ENCODE measurements around the gene NFIB.

Gene NFIB

DNA sequence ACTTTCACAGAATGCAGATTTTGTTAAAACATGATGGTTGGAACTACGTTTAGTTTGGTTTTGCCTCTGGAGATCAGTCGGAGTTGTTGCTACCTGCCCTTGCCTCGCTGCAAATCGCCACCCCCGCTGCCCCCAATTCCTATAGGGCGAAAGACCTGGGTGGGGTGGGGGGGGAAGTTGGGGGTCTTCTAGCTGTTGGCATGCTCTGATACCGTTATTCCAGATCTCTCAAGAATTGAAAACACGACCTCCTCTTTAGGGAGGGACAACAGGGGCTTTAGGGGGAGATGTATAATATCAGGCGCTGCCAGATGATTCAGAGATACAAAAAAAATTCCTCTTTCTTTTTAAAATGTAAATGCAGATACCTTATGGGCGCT is 36.4 kb upstream of the NFIB start:
- peaks cover 42% of the 10 kb centered on the region for H3K4me1 ChIP-seq (ENCODE audit: control insufficient read depth, insufficient read depth, low read length)
- H3K9ac ChIP-seq (ENCODE audit: low read length): peak overlapping the region; percentile 17
- peaks cover 96% of the 10 kb centered on the region for H3K27me3 ChIP-seq (ENCODE audit: control insufficient read depth, insufficient read depth, low read length)
- H3K4me3 ChIP-seq (ENCODE audit: low read depth, low read length): peak overlapping the region; percentile 82
- H3K27ac ChIP-seq (ENCODE audit: low read depth, low read length): no peak overlapping the region
- no peaks in the 10 kb centered on the region for H3K36me3 ChIP-seq (ENCODE audit: control insufficient read depth, insufficient read depth, low read length)
- no peaks in the 10 kb centered on the region for H3K9me3 ChIP-seq (ENCODE audit: control insufficient read depth, insufficient read depth, low read depth, low read length)

DNA sequence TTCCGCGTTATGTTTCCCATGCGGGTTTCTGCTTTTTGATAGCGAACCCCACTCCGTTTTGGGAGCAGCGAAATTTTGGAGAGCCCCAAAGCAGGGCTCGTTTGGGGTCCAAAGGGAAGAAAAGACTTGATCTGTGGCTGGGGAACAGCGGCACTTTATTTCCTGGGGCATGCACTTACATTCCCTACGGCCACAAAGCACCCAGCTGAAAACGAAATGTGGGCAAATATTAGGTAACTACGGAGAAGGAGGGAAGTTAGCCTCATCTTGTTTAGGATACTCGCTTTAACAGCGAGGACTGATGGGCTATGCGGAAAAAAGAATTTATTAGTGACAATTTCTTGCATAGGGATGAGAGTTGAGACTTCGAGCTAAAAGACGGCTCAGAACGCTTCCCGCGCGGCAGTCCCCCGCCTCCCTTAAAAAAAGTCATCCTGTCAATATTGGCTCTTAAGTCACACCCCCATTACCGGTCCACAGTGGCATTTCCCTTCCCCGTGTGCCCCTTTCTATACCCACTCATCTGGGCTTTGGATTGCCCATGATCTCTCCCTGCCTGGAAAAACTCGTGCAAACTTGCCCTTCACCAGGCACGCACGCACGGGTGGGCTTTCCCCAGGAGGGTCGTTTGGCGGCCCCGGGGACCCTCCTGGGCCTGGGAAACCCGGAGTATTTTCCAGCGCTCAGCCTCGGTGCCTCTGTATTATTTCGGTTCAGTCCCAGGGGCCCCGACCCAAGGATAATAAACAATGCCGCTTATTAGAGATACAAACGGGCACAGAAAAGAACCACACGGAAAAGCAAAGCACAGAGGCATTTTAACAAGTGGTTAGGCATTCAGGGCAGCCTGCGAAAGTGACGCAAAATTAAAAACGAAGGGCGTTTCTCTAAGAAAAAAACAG is 35.8 kb upstream of the NFIB start:
- Histone ChIP-seq H3K36me3 (ENCODE audit: control insufficient read depth, insufficient read depth, low read length) (no peaks in the 10 kb centered on the region), H3K9me3 (ENCODE audit: control insufficient read depth, insufficient read depth, low read depth, low read length) (no peaks in the 10 kb centered on the region), H3K4me3 (ENCODE audit: low read depth, low read length) (peak overlapping the region; percentile 82), H3K9ac (ENCODE audit: low read length) (peak overlapping the region; percentile 17), H3K27ac (ENCODE audit: low read depth, low read length) (no peak overlapping the region), H3K27me3 (ENCODE audit: control insufficient read depth, insufficient read depth, low read length) (peaks cover 98% of the 10 kb centered on the region), H3K4me1 (ENCODE audit: control insufficient read depth, insufficient read depth, low read length) (peaks cover 37% of the 10 kb centered on the region)

DNA sequence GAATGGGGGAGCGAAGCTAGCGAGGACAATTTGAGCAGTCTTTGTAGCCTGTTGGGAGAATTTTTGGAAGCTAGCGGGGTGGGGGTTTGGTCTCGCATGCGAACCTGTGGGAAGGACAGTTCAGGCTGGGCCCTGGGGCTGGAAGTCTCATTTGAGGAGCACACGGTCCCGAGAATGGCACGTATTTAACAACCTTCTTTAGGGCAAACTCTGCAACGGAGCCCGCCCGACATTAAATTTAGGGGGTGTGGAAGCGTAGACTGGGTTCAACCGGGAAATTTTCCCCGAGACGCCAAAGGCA is 35.2 kb upstream of the NFIB start:
- Histone ChIP-seq H3K9me3 (ENCODE audit: control insufficient read depth, insufficient read depth, low read depth, low read length) (no peaks in the 10 kb centered on the region), H3K4me1 (ENCODE audit: control insufficient read depth, insufficient read depth, low read length) (peaks cover 38% of the 10 kb centered on the region), H3K4me3 (ENCODE audit: low read depth, low read length) (peak overlapping the region; percentile 82), H3K36me3 (ENCODE audit: control insufficient read depth, insufficient read depth, low read length) (no peaks in the 10 kb centered on the region), H3K27ac (ENCODE audit: low read depth, low read length) (no peak overlapping the region), H3K9ac (ENCODE audit: low read length) (peak overlapping the region; percentile 30), H3K27me3 (ENCODE audit: control insufficient read depth, insufficient read depth, low read length) (peaks cover 98% of the 10 kb centered on the region)

DNA sequence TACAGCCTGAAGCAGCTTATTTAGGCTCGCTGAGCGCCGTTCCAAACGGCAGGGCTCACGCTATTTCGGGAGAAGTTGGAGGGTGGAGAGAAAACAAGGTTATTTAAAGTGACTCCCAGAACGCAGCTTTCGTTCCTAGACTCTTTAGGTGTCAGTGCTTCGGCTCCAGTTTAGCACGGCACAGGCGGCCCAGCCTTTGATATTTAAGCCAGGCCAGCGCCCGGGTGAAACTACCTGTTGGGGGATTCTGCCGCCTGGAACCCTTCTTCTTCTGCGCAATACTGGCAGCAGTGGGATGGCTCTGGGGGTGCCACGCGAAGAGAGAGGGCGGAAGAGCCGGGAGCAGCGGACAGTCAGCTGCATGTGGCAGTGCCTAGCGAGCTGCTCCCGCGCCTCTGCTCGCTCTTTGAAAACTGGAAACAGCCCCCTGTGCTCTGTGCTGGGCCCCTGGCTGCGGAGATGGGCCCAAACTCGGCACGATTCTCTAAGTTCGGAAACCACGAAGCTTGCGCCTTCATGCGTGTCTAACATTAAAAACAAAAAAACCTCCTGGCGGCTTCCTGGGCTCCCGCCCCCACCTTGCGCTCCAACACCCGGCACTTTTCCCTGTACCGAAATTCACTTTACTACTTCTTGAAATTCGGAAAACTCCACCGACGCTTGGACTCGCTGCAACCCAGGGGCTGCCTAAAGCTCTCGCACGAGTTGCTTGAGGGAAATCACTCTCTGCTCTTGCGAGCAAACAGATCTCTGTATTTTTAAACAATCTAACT is 34.6 kb upstream of the NFIB start:
- Histone ChIP-seq H3K27ac (ENCODE audit: low read depth, low read length) (no peak overlapping the region), H3K4me3 (ENCODE audit: low read depth, low read length) (peak overlapping the region; percentile 82), H3K36me3 (ENCODE audit: control insufficient read depth, insufficient read depth, low read length) (no peaks in the 10 kb centered on the region), H3K4me1 (ENCODE audit: control insufficient read depth, insufficient read depth, low read length) (peaks cover 38% of the 10 kb centered on the region), H3K9me3 (ENCODE audit: control insufficient read depth, insufficient read depth, low read depth, low read length) (no peaks in the 10 kb centered on the region), H3K9ac (ENCODE audit: low read length) (peak overlapping the region; percentile 30), H3K27me3 (ENCODE audit: control insufficient read depth, insufficient read depth, low read length) (peaks cover 98% of the 10 kb centered on the region)

DNA sequence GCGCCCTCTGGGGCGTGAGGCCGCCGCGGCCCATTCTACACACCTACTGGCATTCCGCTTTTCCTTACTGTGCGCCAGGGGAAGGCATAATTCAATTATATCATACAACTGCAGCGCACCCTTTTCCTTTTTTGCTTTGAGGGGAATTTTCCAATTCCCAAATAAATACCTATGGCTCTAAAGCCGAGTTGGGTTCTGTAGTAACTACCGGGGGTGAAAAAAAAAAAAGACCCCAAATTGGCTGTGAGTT is 34.1 kb upstream of the NFIB start:
- Histone ChIP-seq H3K27ac (ENCODE audit: low read depth, low read length) (no peak overlapping the region), H3K27me3 (ENCODE audit: control insufficient read depth, insufficient read depth, low read length) (peaks cover 100% of the 10 kb centered on the region), H3K9ac (ENCODE audit: low read length) (peak overlapping the region; percentile 65), H3K4me3 (ENCODE audit: low read depth, low read length) (peak overlapping the region; percentile 82), H3K4me1 (ENCODE audit: control insufficient read depth, insufficient read depth, low read length) (peaks cover 39% of the 10 kb centered on the region), H3K36me3 (ENCODE audit: control insufficient read depth, insufficient read depth, low read length) (no peaks in the 10 kb centered on the region), H3K9me3 (ENCODE audit: control insufficient read depth, insufficient read depth, low read depth, low read length) (no peaks in the 10 kb centered on the region)

DNA sequence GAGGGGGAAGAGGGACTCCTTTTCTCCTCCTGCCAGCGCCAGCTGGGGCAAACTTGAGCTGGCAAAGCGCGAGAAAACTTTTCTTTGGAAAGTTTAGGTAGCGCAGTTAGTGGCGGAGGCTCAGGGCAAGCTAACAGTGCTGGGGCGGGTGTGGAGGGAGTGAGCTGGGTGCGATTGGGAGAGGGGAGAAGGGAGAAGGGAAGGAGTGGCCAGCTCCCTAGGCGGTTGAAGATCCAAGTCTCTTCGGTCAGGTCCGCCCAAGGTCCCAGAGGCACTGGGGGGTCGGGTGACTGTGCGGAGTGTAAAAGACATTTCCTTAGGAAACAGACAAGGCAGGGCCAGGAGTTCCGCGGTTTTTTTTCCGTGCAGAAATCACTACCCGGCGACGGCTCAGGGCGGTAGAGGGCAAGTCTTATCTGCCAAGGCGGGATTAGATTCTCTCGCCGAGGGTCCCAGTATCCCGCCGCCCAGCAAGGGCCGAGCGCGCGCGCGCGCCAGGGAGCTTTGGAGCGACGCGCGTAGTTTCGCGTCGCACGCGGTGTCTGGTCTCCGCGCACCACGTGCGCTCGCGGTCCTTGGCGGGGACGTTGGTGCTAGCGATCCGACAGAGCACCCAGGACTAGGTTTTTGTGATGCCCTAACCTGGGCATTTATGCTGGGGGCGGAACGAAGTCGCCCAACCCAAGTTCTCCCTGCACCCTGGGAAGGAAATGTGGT is 33.6 kb upstream of the NFIB start:
- H3K9ac ChIP-seq (ENCODE audit: low read length): peak overlapping the region; percentile 65

DNA sequence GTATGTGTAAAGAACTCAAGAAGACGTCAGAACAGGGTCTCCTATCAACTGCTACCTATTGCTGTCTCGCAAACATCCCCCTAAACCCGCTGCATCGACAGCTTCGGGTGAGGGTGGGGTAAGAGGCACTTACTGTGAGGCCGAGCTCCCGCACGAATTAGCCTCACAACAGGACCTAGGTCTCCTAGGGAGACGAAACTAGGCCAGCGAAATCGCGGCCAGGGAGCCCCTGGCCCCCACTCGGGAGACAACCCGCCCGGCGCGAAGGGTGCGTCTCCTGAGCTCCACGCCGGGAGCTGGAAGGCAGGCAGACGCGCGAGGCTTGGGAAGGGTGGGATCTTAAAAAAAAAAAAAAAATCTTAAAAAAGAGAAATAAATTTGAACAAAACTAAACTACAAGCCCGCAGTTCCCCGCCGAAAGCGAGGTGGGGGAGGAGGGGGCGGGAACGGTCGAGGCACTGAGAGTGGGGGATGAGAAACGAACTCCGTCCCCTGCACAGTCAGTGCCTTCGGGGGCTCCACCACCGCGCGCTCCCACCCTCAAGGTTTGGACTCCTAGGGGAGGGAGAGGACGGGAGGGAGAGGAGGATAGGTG is 33.0 kb upstream of the NFIB start:
- peaks cover 100% of the 10 kb centered on the region for H3K27me3 ChIP-seq (ENCODE audit: control insufficient read depth, insufficient read depth, low read length)
- peak overlapping the region; percentile 78 for H3K9ac ChIP-seq (ENCODE audit: low read length)
- peak overlapping the region; percentile 82 for H3K4me3 ChIP-seq (ENCODE audit: low read depth, low read length)
- peaks cover 35% of the 10 kb centered on the region for H3K4me1 ChIP-seq (ENCODE audit: control insufficient read depth, insufficient read depth, low read length)
- no peak overlapping the region for H3K27ac ChIP-seq (ENCODE audit: low read depth, low read length)
- H3K9me3 ChIP-seq (ENCODE audit: control insufficient read depth, insufficient read depth, low read depth, low read length): no peaks in the 10 kb centered on the region
- no peaks in the 10 kb centered on the region for H3K36me3 ChIP-seq (ENCODE audit: control insufficient read depth, insufficient read depth, low read length)

More for the DNA sequence above, 33.6 kb upstream of the NFIB start:
- H3K27ac ChIP-seq (ENCODE audit: low read depth, low read length): no peak overlapping the region
- peaks cover 100% of the 10 kb centered on the region for H3K27me3 ChIP-seq (ENCODE audit: control insufficient read depth, insufficient read depth, low read length)
- peak overlapping the region; percentile 82 for H3K4me3 ChIP-seq (ENCODE audit: low read depth, low read length)
- H3K36me3 ChIP-seq (ENCODE audit: control insufficient read depth, insufficient read depth, low read length): no peaks in the 10 kb centered on the region
- H3K4me1 ChIP-seq (ENCODE audit: control insufficient read depth, insufficient read depth, low read length): peaks cover 35% of the 10 kb centered on the region
- H3K9me3 ChIP-seq (ENCODE audit: control insufficient read depth, insufficient read depth, low read depth, low read length): no peaks in the 10 kb centered on the region

DNA sequence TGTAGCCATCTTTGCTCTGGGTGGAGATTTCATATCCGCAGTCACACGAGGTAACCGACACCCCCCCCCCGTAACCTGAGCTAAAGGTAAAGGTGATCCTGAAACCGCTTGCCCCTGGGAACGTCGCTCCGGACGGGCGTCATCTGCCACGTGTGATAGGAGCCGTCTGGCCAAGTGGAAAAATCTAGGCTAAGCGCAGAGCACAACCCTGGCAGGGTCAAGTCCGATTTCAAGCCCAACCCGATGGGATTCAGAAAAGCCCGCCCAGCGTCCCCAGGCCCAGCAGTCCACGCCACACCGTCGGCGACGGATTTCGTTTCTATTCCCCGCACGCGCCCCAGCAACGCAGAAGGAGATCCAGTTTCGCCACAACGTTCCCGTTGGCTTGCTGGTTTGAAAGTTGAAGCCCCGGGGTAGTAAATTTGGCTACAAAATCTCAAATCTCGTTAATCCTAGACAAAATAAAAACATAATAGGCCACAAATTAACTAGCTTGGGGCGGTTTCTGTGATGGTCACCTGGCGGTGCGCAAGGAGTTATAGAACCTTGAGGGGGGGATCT is 32.4 kb upstream of the NFIB start:
- Histone ChIP-seq H3K36me3 (ENCODE audit: control insufficient read depth, insufficient read depth, low read length) (no peaks in the 10 kb centered on the region), H3K9me3 (ENCODE audit: control insufficient read depth, insufficient read depth, low read depth, low read length) (no peaks in the 10 kb centered on the region), H3K4me3 (ENCODE audit: low read depth, low read length) (peak overlapping the region; percentile 82), H3K27me3 (ENCODE audit: control insufficient read depth, insufficient read depth, low read length) (peaks cover 100% of the 10 kb centered on the region), H3K9ac (ENCODE audit: low read length) (peak overlapping the region; percentile 78), H3K4me1 (ENCODE audit: control insufficient read depth, insufficient read depth, low read length) (peaks cover 36% of the 10 kb centered on the region), H3K27ac (ENCODE audit: low read depth, low read length) (no peak overlapping the region)

DNA sequence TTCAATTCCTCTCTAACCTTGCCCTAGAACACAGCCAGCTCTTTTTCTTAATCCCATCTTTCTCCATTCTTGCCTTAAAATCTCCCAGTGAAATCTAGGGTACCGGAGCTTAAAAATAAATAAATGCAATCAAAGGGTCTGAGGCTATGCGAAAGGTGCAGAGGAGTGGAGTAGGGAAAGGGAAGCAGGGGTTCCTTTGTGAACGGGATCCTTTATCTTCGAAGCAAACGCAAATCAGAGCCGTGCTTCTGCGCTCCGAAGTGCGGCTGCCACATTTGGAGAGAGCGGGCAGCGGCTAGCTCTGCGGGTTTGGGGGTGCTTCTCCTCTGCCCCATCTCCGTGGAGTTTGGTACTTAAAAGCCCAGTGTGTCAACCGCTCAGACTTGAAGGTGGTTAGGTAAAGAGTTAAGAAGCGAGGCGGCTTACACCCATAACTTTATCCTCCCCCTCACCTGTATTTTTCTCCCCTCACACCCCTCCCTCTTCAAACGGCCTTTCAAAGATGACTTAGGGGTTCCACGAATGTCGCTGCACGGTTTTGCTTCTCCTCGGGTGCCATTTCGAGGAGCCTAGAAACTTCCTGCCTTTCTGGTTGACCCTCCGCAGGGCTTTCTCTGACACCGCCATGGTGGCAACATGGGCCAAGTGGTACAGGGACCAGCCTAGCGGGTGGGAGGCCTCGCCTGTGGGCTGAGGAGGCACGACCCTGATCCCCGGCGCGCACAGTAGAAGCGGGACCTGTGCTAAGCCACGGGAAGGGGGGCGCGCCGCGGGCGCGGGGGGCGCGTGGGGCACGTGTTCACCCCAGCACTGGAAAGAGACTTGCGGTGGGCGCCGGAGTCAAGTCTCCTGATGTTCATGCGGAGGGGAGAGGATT is 31.7 kb upstream of the NFIB start:
- peak overlapping the region; percentile 82 for H3K4me3 ChIP-seq (ENCODE audit: low read depth, low read length)
- H3K27me3 ChIP-seq (ENCODE audit: control insufficient read depth, insufficient read depth, low read length): peaks cover 99% of the 10 kb centered on the region
- peak overlapping the region; percentile 78 for H3K9ac ChIP-seq (ENCODE audit: low read length)

DNA sequence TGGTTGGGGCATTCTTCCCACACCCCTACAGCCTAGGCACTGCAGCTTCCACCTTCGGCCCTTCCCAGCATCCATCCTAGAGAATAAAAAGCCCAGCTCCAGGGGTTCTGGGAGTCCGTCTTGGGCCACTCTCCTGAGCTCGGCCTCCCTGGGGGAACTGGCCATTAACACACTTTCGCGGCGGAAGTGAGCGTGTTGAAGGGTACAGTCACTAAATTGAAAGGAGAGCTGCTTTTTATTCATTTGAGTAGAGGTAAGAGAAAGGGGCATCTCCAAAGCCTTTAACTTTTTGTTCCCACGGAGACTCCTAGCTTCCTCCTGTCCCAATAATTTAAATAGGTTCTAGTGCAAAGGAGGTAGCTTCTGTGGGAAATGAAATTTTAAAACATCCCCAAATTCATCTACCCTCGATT is 31.0 kb upstream of the NFIB start:
- H3K27ac ChIP-seq (ENCODE audit: low read depth, low read length): no peak overlapping the region; the same call in 1 of the 2 replicates
- H3K9ac ChIP-seq (ENCODE audit: low read length): peak overlapping the region; percentile 78
- H3K9me3 ChIP-seq (ENCODE audit: control insufficient read depth, insufficient read depth, low read depth, low read length): no peaks in the 10 kb centered on the region
- peak overlapping the region; percentile 82 for H3K4me3 ChIP-seq (ENCODE audit: low read depth, low read length)
- no peaks in the 10 kb centered on the region for H3K36me3 ChIP-seq (ENCODE audit: control insufficient read depth, insufficient read depth, low read length)
- peaks cover 99% of the 10 kb centered on the region for H3K27me3 ChIP-seq (ENCODE audit: control insufficient read depth, insufficient read depth, low read length)
- H3K4me1 ChIP-seq (ENCODE audit: control insufficient read depth, insufficient read depth, low read length): peaks cover 40% of the 10 kb centered on the region

More for the DNA sequence above, 31.7 kb upstream of the NFIB start:
- no peaks in the 10 kb centered on the region for H3K36me3 ChIP-seq (ENCODE audit: control insufficient read depth, insufficient read depth, low read length)
- peaks cover 41% of the 10 kb centered on the region for H3K4me1 ChIP-seq (ENCODE audit: control insufficient read depth, insufficient read depth, low read length)
- no peaks in the 10 kb centered on the region for H3K9me3 ChIP-seq (ENCODE audit: control insufficient read depth, insufficient read depth, low read depth, low read length)
- no peak overlapping the region; the same call in 1 of the 2 replicates for H3K27ac ChIP-seq (ENCODE audit: low read depth, low read length)
